GM19099 (cell line): ENCODE data around the gene NCOR2.

ENCODE experiments used
- POLR2A ChIP-seq: IDR thresholded peaks from 3 replicates; pipeline ENCODE4 v1.6.1; 2011; ENCODE audit warnings: low read depth; ENCODE audit not compliant: insufficient read length; ENCODE audit errors: extremely low read depth

NCOR2 gene

DNA sequence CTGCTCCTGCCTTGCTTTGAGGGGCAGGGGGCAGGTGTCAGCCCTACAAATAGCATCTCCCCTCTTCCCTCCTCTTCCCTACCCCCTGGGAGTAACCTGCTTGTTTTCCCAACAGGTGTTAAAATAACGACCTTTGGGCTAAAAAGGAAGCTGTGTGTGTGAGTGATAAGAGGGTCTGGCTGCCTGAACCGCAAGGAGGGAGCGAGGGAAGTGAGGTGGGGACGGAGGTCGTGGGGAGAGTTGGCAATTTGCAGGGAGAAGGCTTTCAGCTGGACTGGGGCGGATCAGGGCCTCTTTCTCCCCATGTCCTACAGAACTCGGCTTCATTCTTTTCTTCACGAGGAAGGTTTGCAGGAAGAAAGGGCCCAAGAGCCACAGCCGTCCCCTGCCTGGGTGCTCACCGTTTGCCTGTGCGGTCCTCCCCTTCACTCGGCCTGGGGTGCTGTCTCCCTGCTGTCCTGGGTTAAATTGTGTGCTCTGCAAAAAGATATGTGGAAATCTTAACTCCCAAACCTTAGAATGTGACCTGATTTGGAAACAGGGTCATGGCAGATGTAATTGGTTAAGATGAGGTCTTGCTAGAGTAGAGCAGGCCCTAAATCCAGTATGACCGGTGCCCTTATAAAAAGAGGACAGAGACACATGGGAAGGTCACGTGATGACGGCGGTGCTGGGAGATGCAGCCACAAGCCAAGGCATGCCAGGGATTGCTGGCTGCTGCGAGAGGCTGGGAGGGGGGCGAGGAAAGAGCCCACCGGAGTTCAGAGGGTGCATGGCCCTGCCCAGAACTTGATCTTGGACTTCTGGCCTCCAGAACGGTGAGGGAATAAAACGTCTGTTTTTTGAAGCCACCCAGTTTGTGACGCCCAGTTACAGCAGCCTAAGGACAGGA lies 38.7 kb upstream of the NCOR2 start:
- no peak for TF ChIP-seq POLR2A

DNA sequence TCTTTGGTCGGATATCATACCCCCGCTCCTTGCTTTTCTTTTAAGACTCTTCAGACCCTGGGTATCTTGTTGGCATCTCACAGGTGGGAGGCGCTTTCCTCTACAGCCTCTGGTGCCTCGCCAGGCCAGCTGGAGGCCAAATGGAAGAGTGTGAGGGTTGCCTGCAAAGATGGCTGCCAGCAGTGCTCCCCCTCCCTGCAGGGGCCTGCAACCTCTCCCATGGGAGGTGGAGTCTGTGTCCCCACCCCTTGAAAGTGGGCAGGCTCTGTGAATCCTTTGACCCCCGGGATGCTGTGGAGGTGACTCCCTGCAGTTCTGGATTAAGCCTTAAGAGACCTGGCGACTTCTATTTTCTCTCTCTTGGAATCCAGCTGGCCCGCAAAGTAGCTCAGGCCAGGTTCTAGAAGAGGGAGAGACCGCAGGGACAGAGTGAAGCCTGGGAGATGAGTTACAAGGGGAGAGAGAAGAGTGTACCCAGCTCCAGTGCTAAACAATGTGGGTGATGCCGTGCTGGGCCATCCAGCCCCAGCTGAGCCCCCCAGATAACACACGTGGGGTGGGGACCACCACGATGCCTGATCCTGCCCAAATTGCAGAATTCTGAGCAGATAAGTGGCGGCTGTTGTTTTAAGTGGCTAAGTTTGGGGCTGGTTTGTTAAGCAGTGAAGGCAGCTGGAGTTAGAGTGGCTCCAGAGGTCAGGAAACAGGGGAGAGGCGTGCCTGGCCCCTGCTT lies 37.9 kb upstream of the NCOR2 start:
- TF ChIP-seq POLR2A = no peak

DNA sequence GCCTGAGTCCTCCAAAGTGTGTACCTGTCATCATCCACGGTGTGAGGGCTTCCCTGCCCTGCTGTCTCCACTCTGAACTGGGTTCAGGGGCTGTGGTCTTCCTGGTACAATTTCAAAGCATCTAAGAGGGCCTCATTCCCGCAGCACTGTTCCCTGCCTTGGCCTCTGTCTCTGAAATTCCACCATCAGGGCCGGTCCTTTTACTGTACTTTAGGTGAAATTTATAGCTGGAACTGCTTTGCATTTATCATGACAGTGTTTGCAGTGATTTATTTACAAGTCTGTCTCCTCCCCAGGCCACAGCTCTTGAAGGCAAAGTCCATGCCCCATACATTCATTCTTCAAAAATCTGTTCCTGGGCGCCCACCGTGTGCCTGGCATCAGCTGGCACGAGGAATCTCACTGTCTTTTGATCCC lies 36.9 kb upstream of the NCOR2 start:
- TF ChIP-seq POLR2A = no peak

DNA sequence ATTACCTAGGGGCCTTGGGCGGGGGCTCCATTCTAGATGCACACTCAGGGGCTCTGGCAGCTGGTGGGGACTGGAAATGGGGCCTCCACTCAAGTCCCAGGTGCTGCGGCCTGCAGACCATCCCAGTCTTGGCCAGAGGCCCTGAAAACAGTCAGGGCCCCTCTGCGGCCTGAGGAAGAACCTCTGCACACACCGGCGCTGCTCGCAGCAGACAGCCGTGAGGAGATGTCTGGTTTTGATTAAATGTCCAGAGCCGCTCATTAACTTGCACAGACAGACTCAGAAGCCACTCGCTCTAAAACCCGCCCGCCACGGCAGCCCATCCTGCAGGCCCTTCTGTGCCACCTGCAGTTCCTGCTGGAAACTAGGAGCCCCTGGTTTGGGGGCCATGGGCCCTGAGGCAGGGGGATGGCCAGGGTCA lies 36.4 kb upstream of the NCOR2 start:
- TF ChIP-seq POLR2A = no peak

DNA sequence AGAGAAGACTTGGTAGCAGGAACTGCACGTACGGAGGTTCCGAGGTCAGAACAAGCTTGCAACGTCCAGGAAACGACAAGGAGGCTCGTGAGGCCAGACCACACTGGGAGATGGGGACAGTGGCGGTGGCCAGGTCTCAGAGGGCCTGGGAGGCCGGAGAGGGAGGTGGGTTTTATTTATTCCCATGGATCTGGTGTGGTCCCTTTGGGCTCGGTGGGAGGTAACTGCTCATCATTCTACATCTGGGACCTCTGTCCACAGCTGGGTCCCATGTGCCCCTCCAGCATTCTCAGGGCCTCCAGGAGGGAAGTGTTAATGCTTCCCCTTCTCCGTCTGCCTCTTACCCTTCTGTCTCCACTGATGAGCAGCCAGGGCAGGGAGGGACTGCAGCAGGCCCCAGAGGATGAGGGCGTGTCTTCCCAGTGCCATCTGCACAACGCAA lies 35.7 kb upstream of the NCOR2 start:
- no peak for TF ChIP-seq POLR2A

DNA sequence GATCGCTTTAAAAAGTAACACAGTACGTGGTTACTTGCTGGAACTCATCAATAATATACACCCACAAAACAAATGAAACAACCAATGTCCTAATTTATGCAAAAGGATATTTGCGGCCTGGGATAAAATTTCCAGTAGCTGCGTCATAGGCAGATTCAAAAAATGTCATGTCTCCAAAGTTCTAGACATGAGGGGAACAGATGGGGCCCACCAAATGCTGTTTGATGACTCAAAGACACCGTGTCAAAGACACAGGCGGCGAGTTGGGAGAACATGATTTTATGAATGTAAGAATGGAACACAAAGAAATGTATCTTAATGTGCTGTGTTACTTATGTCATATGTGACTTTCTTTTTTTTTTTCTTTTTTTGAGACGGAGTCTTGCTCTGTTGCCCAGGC lies 34.3 kb upstream of the NCOR2 start:
- TF ChIP-seq POLR2A = no peak

DNA sequence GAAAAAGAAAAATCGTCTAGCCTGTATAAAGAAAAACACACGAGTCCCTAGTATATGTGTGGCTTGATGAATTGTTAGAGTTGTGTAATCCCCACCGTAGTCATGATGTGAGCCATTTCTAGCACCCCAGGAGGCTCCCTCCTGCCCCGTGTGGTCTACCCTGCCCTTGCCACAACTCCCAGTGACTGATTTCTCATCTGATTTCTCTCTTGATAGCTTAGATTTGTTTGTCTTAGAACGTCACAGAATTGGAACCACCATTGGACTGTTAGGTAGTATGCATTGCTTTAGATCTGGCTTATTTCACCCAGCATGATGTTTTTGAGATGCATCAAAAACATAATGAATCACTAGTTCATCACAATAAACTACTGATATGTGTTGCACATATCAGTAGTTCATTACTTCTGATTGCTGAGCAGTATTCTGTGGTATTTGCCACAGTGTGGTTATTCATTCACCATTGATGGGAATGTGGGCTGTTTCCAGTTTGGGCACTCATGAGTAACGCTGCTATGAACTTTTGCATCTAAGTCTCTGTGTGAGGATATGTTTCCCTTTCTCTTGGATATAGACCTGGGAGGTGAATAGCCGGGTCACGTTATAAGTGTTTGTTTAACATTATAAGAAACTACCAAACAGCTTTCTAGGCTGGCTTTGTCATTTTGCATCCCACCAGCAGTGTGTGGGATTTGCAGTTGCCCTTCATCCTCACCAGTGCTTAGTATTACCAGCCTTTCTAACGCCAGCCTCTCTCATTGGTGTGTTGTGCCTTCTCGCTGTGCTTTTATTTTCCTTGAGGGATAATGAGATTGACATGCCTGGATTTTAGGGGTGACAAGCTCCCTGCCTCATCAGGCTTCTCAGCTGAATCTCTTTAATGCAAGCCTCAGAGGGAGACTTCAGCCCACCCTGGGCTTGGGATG lies 31.9 kb upstream of the NCOR2 start:
- no peak for TF ChIP-seq POLR2A

DNA sequence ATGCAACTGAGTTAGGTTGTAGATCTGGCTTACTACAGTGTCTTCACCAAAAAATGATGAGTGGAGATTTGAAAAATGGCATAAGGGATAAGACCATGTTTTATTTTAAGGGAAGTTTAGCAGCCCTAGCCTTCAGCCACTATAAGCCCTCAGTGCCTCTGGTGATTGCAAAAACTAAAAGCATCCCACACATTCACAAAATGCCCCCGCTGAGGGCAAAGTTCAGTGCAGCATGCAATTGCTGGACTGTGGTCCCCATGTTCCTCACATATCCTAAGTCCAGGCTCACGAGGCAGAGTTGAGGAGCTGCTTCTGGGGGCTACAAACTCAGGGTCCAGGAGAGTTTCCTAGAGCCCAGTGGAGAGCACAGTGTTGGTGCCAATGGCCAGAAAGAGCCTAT lies 29.6 kb upstream of the NCOR2 start:
- no peak for TF ChIP-seq POLR2A

DNA sequence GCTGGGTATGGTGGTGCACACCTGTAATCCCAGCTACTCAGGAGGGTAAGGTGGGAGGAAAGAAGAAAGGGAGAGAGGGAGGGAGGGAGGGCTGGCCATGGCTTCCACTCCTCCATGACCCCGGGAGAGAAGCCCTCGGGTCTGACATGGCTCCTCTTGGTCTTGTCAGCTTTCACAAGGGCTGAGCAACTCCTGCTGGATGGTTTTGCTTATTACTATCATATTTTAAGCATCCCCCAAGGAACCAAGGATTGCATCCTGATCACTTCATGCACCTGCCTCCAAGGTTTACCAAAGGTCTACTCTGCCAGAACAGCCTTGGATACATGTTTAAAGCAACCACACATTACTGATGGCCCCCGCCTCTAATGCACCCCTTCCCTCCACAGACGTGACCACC lies 28.0 kb upstream of the NCOR2 start:
- TF ChIP-seq POLR2A = no peak

DNA sequence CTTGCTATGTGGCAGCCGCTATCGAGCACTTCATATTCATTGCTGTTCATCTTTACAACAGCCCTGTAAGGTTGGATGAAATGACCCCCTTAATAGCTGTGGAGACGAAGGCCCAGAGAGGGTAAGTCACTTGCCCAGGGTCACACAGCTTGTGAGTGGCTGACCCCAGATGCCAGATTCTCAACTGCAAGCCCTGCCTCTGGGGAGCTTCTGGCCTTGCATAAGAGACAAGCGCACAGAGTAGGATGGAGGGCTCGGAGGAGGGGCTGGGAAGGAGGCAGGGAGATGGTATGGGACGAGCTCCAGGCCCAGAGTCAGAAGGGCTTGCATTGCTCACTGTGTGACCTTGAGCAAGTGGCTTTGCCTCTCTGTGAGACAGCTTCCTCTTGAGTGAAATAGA lies 27.4 kb upstream of the NCOR2 start:
- no peak for TF ChIP-seq POLR2A

DNA sequence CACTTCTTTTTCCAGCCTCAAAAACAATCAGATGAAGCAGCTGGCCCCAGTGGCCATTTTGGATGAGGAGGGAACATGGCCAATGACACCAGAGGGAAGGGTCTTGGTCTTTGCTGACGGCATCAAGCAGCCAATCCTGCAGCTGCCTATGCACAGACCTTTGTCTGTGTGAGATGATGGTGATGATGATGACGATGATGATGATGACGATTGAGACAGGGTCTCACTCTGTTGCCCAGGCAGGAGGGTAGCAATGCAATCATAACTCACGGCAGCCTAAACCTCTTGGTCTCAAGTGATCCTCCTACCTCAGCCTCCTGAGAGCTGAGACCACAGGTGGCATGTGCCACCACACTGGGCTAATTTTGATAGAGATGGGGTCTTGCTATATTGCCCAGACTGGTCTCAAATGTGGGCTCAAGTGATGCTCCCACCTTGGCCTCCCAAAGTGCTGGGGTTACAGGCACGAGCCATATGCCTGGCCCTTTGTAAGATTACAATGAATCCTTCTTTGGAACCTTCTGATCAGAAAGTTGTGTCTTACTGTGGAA lies 26.5 kb upstream of the NCOR2 start:
- TF ChIP-seq POLR2A = no peak

DNA sequence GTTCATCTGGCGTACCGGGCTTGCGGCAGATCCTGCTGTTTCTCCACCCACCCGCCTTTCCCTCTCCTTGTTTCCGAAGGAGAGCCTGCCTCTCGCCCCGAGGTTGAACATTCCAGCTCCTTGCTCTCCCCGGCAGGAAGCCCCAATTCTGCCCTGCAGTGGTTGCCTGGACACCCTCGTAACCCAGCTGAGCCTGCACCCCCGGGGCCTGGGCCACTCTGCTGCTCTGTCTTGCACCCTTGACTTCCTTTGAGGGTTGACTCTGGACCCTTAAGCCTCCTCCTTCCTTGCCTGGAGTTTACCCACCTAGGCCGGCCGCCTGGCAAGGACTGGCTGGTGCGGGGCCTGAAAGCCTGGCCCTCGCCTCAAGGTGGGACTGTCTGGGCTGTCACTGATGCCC lies 25.8 kb upstream of the NCOR2 start:
- TF ChIP-seq POLR2A = no peak

DNA sequence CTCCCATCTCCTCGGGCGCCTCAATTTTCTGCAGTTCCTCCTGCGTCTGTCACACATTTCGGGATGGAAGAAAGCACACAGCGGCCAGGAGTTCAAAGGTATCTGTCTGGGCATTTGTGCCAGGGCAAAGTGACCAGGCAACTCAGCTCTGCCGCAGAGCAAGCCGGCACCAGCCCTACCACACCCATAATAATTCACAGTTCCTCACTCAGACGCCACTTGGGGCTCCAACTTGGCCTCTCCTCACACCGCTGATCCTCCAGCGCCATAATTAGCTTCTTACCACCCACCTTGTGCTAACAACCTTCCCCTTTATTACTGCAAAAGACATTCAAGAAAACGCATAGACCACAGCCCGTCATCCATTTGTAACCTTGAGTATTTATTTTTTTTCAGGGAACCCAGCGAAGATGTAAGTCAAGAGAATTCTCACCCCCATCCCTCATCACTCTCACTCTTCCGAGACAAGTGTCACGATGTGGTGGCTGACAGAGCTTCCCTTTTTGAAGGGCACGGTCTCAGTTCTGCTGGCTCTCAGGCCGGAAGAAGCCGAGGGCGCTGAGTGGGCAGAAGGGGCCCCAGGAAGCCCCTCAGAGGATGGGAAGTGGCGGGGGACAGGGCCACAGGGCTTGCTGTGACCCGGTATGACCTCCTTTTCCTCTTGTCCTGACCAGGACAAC lies 25.2 kb upstream of the NCOR2 start:
- no peak for TF ChIP-seq POLR2A

DNA sequence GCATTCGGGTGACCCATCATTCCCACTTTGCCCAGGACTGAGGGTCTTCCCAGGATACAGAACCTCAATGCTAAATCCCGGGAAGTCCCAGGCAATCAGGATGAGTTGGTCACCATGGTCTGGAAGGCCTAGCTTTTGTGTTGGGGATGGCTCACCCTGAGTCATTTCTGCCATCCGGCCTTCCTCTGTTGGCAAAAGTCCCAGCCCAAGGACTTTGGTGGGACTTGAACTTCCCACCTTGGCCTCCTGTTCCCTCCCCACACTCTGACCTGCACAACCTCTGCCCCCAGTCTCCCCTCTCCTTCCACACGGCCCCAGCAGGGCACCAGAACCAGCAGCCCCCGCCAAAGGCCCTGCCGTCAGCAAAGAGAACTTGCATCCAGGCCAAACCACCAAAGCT lies 24.6 kb upstream of the NCOR2 start:
- no peak for TF ChIP-seq POLR2A
